ENCODE data around the gene WRAP53.

DNA sequence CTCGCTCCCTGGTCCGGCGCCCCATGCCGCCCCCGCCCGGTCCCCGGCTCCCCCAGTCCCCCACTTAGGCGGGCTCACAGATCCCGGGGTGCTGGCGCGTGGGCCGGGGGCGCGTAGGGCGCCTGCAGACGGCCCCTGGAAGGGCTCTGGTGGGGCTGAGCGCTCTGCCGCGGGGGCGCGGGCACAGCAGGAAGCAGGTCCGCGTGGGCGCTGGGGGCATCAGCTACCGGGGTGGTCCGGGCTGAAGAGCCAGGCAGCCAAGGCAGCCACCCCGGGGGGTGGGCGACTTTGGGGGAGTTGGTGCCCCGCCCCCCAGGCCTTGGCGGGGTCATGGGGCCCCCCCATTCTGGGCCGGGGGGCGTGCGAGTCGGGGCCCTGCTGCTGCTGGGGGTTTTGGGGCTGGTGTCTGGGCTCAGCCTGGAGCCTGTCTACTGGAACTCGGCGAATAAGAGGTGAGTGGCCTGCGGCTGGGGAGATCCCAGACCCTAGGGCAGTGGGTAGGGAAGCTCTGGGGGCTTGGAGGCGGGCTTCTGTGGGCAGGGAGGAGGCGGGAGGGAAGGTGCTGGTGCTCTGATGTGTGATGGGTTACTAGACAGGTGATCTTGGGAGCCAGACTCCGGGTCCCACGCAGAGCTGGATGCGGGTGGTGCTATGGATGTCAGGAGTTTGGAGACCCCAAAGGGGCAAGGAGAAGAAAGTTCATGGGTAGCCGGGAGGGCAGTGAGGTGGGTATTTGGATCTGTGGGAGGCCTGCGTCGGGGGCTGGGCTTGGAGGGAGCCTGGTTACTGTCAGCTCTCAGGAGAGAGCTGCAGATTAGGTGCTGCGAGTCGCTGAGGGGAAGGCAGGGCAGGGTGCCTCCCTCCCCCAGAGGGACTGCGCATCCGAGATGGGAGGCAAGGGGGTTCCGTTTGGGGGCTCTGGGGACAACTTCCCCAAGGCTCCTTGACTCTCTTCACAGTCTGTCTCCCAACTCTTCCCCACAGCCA lies 17.3 kb downstream of the WRAP53 start:
- no peak for TF ChIP-seq POLR2AphosphoS5 (IDR thresholded peaks at IDR 0.05)
- TF ChIP-seq, protein P1, sequence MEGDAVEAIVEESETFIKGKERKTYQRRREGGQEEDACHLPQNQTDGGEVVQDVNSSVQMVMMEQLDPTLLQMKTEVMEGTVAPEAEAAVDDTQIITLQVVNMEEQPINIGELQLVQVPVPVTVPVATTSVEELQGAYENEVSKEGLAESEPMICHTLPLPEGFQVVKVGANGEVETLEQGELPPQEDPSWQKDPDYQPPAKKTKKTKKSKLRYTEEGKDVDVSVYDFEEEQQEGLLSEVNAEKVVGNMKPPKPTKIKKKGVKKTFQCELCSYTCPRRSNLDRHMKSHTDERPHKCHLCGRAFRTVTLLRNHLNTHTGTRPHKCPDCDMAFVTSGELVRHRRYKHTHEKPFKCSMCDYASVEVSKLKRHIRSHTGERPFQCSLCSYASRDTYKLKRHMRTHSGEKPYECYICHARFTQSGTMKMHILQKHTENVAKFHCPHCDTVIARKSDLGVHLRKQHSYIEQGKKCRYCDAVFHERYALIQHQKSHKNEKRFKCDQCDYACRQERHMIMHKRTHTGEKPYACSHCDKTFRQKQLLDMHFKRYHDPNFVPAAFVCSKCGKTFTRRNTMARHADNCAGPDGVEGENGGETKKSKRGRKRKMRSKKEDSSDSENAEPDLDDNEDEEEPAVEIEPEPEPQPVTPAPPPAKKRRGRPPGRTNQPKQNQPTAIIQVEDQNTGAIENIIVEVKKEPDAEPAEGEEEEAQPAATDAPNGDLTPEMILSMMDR (IDR thresholded peaks at IDR 0.05) = no peak
- TF ChIP-seq POLR2A (IDR thresholded peaks at IDR 0.05) = no peak
